HepG2 (cell line): ENCODE results near the gene ANKRD6. TPM values are rescaled to one million over a fixed set of nuclear protein-coding genes. Genes with fewer than 3 reads are reported as not detected.

Source experiments
- ARID2 ChIP-seq: sonication (generic); formaldehyde crosslinking; IDR thresholded peaks from 2 replicates; pipeline ENCODE4 v1.8.1; 2022; ENCODE audit warnings: mild to moderate bottlenecking, missing genetic modification reagents, borderline replicate concordance
- CEBPB ChIP-seq: IDR thresholded peaks from 2 replicates; pipeline ENCODE4 v1.6.1; 2011; ENCODE audit warnings: low read depth, low read length, improper control_type of control experiment, borderline replicate concordance
- DMTF1 ChIP-seq: sonication (generic); formaldehyde crosslinking; IDR thresholded peaks from 2 replicates; pipeline ENCODE4 v1.4.0; 2020; ENCODE audit warnings: mild to moderate bottlenecking, missing genetic modification reagents
- ERF ChIP-seq: IDR thresholded peaks from 2 replicates; pipeline ENCODE4 v1.6.1; 2018; ENCODE audit warnings: missing biosample characterization, missing genetic modification reagents
- FOXO1 ChIP-seq: sonication (generic); formaldehyde crosslinking; IDR thresholded peaks from 2 replicates; pipeline ENCODE4 v1.4.0; 2020; ENCODE audit warnings: missing genetic modification reagents
- GLI4 ChIP-seq: sonication (generic); formaldehyde crosslinking; IDR thresholded peaks from 2 replicates; pipeline ENCODE4 v1.5.1; 2020; ENCODE audit warnings: missing genetic modification reagents, mild to moderate bottlenecking, moderate library complexity, borderline replicate concordance
- HBP1 ChIP-seq: IDR thresholded peaks from 2 replicates; pipeline ENCODE4 v1.6.1; 2016; ENCODE audit warnings: low read depth, control low read depth
- HMGA1 ChIP-seq: sonication (generic); formaldehyde crosslinking; conservative IDR thresholded peaks from 2 replicates; pipeline ENCODE4 v1.4.0; 2020; ENCODE audit warnings: missing genetic modification reagents
- HNRNPK ChIP-seq: fragments of 200-400 bp; formaldehyde crosslinking; IDR thresholded peaks from 2 replicates; pipeline ENCODE4 v1.6.1; 2018; ENCODE audit warnings: low read length, low read depth, moderate library complexity, mild to moderate bottlenecking; ENCODE audit not compliant: poor library complexity, severe bottlenecking
- MEIS2 ChIP-seq: sonication (generic); formaldehyde crosslinking; IDR thresholded peaks from 2 replicates; pipeline ENCODE4 v1.9.0; 2021; ENCODE audit warnings: mild to moderate bottlenecking, missing genetic modification reagents
- PAXIP1 ChIP-seq: sonication (generic); formaldehyde crosslinking; conservative IDR thresholded peaks from 2 replicates; pipeline ENCODE4 v1.4.0; 2020; ENCODE audit warnings: mild to moderate bottlenecking, missing genetic modification reagents, moderate library complexity
- ZNF138 ChIP-seq: sonication (generic); formaldehyde crosslinking; IDR thresholded peaks from 2 replicates; pipeline ENCODE4 v1.5.0; 2020; ENCODE audit warnings: mild to moderate bottlenecking, low read depth, missing genetic modification reagents
- ZNF274 ChIP-seq: sonication (generic); formaldehyde crosslinking; IDR thresholded peaks from 2 replicates; pipeline ENCODE4 v1.5.1; 2020; ENCODE audit warnings: mild to moderate bottlenecking, missing genetic modification reagents
- ZNF281 ChIP-seq: sonication (generic); formaldehyde crosslinking; IDR thresholded peaks from 2 replicates; pipeline ENCODE4 v1.4.0; 2020; ENCODE audit warnings: missing genetic modification reagents, borderline replicate concordance
- ZNF441 ChIP-seq: sonication (generic); formaldehyde crosslinking; IDR thresholded peaks from 2 replicates; pipeline ENCODE4 v1.7.0; 2021; ENCODE audit warnings: missing genetic modification reagents, borderline replicate concordance
- ZNF788 ChIP-seq: sonication (generic); formaldehyde crosslinking; IDR thresholded peaks from 2 replicates; pipeline ENCODE4 v1.5.0; 2020; ENCODE audit warnings: mild to moderate bottlenecking, missing genetic modification reagents, borderline replicate concordance
- polyA plus RNA-seq, 8 experiments: library from polyadenylated mRNA; depleted of rRNA in 3 of 8; stranded (reverse) in 7 of 8; unstranded in 1 of 8; fragments of >200 nt; fragmentation: Illumina TruSeq in 4 of 8; extraction: Trizol in 4 of 8; gene quantifications; 2 replicates each; pipeline versions ENCODE4 v1.2.1 to v1.2.3, GENCODE V29; 2011 to 2016; ENCODE audit warnings: low read depth in 4 of 8, missing spikeins in 1 of 8, mixed read lengths in 1 of 8; ENCODE audit not compliant: insufficient read depth in 1 of 8
- total RNA-seq, 5 experiments: library from RNA; depleted of rRNA; stranded (reverse); fragments of >200 nt; fragmentation: Illumina TruSeq; extraction: Trizol; gene quantifications; 2 replicates each; pipeline ENCODE4 v1.2.3, GENCODE V29; 2016; ENCODE audit warnings: low read depth in 1 of 5

The ANKRD6 gene
- total and polyA plus RNA-seq, 2 of the 13 experiments (the other 11 are each of a cell fraction or from before 2014, with no cell fraction given): 0.18 to 0.36 TPM

GRCh38 chr6:89638320-89639195 is 205.6 kb downstream of the ANKRD6 start, which contains the start of gene LYRM2 (continued):
- TF ChIP-seq ZNF281 (CRISPR knock-in tag): no peak
- peak; percentile 70; the same call in 1 of the 2 replicates for TF ChIP-seq MEIS2 (CRISPR knock-in tag)
- TF ChIP-seq ARID2: peak; percentile 10; the same call in 1 of the 2 replicates
- TF ChIP-seq HBP1 (CRISPR knock-in tag): peak; percentile 79; the same call in 1 of the 2 replicates
- TF ChIP-seq ZNF788 (CRISPR knock-in tag): peak; percentile 65; the same call in 1 of the 2 replicates
- no peak for TF ChIP-seq HMGA1 (CRISPR knock-in tag)
- peak; percentile 69; the same call in 1 of the 2 replicates for TF ChIP-seq ERF (CRISPR knock-in tag)
- no peak for TF ChIP-seq CEBPB
- no peak for TF ChIP-seq HNRNPK
- no peak for TF ChIP-seq GLI4 (CRISPR knock-in tag)
- no peak for TF ChIP-seq ZNF138 (CRISPR knock-in tag)
- no peak for TF ChIP-seq FOXO1 (CRISPR knock-in tag)
- TF ChIP-seq DMTF1 (CRISPR knock-in tag): no peak
- no peak for TF ChIP-seq PAXIP1 (CRISPR knock-in tag)
- TF ChIP-seq ZNF441 (CRISPR knock-in tag): 0 out of 2 replicates have a peak, but pooled peaks have one; percentile 47
- TF ChIP-seq ZNF274 (CRISPR knock-in tag): peak; percentile 75; the same call in 1 of the 2 replicates
